CD4-positive, alpha-beta T cell treated with Interferon gamma for 1 hour (primary cell): ENCODE results near the gene VMP1.
"Not testable (repeated sequence)": the region's sequence is repeated elsewhere in the genome, so short reads cannot be mapped to it uniquely, and the experiment has no call there.

Experiments used
- DNase-seq: peaks from one replicate; pipeline ENCODE4 v3.0.0-alpha.2; 2020

Gene VMP1

GRCh38 chr17:59783221-59784047, 76.0 kb downstream of the VMP1 start:
- DNase-seq = no peak

- DNase-seq = no peak
Observed at GRCh38 chr17:59785091-59785799, 77.8 kb downstream of the VMP1 start.

GRCh38 chr17:59786213-59786535, 78.7 kb downstream of the VMP1 start:
- no peak for DNase-seq

- peak; percentile 87 for DNase-seq
Observed at GRCh38 chr17:59786536-59787319, 79.3 kb downstream of the VMP1 start.

- not testable (repeated sequence) for DNase-seq
Observed at GRCh38 chr17:59789849-59790248, 82.4 kb downstream of the VMP1 start.

GRCh38 chr17:59790418-59790817, 83.0 kb downstream of the VMP1 start:
- DNase-seq = not testable (repeated sequence)

GRCh38 chr17:59790910-59791309, 83.5 kb downstream of the VMP1 start:
- DNase-seq = no peak

- no peak for DNase-seq
Observed at GRCh38 chr17:59791603-59792457, 84.4 kb downstream of the VMP1 start.

- not testable (repeated sequence) for DNase-seq
Observed at GRCh38 chr17:59792458-59792823, 85.0 kb downstream of the VMP1 start.

- DNase-seq = no peak
Observed at GRCh38 chr17:59793205-59793604, 85.8 kb downstream of the VMP1 start.

- no peak for DNase-seq
Observed at GRCh38 chr17:59796138-59796537, 88.7 kb downstream of the VMP1 start.

GRCh38 chr17:59796785-59797205, 89.3 kb downstream of the VMP1 start:
- DNase-seq = no peak

GRCh38 chr17:59798111-59798510, 90.7 kb downstream of the VMP1 start:
- no peak for DNase-seq

GRCh38 chr17:59800530-59800942, 93.1 kb downstream of the VMP1 start:
- DNase-seq = no peak

- no peak for DNase-seq
Observed at GRCh38 chr17:59802160-59802559, 94.7 kb downstream of the VMP1 start.

- DNase-seq = no peak
Observed at GRCh38 chr17:59804901-59805465, 97.5 kb downstream of the VMP1 start.

GRCh38 chr17:59806322-59806721, 98.9 kb downstream of the VMP1 start:
- not testable (repeated sequence) for DNase-seq

- DNase-seq = no peak
Observed at GRCh38 chr17:59807892-59808509, 100.5 kb downstream of the VMP1 start.

GRCh38 chr17:59810894-59811153, 103.4 kb downstream of the VMP1 start:
- no peak for DNase-seq

- DNase-seq = no peak
Observed at GRCh38 chr17:59811209-59811608, 103.8 kb downstream of the VMP1 start.

GRCh38 chr17:59812139-59812538, 104.7 kb downstream of the VMP1 start:
- no peak for DNase-seq

- DNase-seq = no peak
Observed at GRCh38 chr17:59814276-59814675, 106.8 kb downstream of the VMP1 start.
